Measurements from ENCODE around the gene STYXL2.

Gene STYXL2

GRCh38 chr1:167137332-167137781, 43.5 kb downstream of the STYXL2 start:
- no peak for DNase-seq

- no peak for DNase-seq
Measured at GRCh38 chr1:167137793-167138510, 44.1 kb downstream of the STYXL2 start.

- no peak for DNase-seq
Measured at GRCh38 chr1:167138703-167139102, 44.8 kb downstream of the STYXL2 start.

- DNase-seq: no peak
Measured at GRCh38 chr1:167141963-167142362, 48.1 kb downstream of the STYXL2 start.
